Mesendoderm (in vitro differentiated cells): Measurements from ENCODE around the gene LCN6.
A peak's percentile ranks its signal among the peaks of the same experiment; 100 is the strongest.
"Not testable (repeated sequence)": the region's sequence is repeated elsewhere in the genome, so short reads cannot be mapped to it uniquely, and the experiment has no call there.

ENCODE experiments used
- DNase-seq: peaks from one replicate; pipeline ENCODE4 v3.0.0; 2013
- H2AK5ac ChIP-seq: 2 replicates; pipeline ENCODE4 v1.6.1; 2013; ENCODE audit warnings: low read length, inconsistent platforms
- H2BK120ac ChIP-seq: 2 replicates; pipeline ENCODE4 v1.6.1; 2013; ENCODE audit warnings: low read depth, mild to moderate bottlenecking, low read length, moderate library complexity, mixed read lengths
- H2BK15ac ChIP-seq: replicated peaks from 2 replicates; pipeline ENCODE4 v1.6.1; 2013; ENCODE audit warnings: low read depth, mild to moderate bottlenecking, moderate library complexity
- H2BK5ac ChIP-seq: 2 replicates; pipeline ENCODE4 v1.6.1; 2013; ENCODE audit warnings: low read length, inconsistent platforms
- H3K18ac ChIP-seq: 2 replicates; pipeline ENCODE4 v1.6.1; 2013; ENCODE audit warnings: mild to moderate bottlenecking, low read length, mixed read lengths
- H3K23ac ChIP-seq: one replicate; pipeline ENCODE4 v1.6.1; 2013; ENCODE audit warnings: low read length
- H3K27ac ChIP-seq: 2 replicates; pipeline ENCODE4 v1.5.1; 2013; ENCODE audit warnings: low read depth, mild to moderate bottlenecking, inconsistent platforms, low read length, moderate library complexity
- H3K27me3 ChIP-seq: 2 replicates; pipeline ENCODE4 v1.6.1; 2013; ENCODE audit warnings: low read length, control low read depth, mild to moderate bottlenecking, inconsistent platforms; ENCODE audit not compliant: insufficient read depth, poor library complexity
- H3K36me3 ChIP-seq: 2 replicates; pipeline ENCODE4 v1.6.1; 2013; ENCODE audit warnings: low read length, inconsistent platforms; ENCODE audit not compliant: control insufficient read depth, insufficient read depth
- H3K4ac ChIP-seq: one replicate; pipeline ENCODE4 v1.6.1; 2013; ENCODE audit warnings: low read depth, mild to moderate bottlenecking, low read length, moderate library complexity
- H3K4me1 ChIP-seq: 2 replicates; pipeline ENCODE4 v1.6.1; 2013; ENCODE audit warnings: low read depth, low read length, inconsistent platforms; ENCODE audit not compliant: control insufficient read depth
- H3K4me2 ChIP-seq: 2 replicates; pipeline ENCODE4 v1.6.1; 2013; ENCODE audit warnings: low read length
- H3K4me3 ChIP-seq: 2 replicates; pipeline ENCODE4 v1.5.1; 2013; ENCODE audit warnings: mild to moderate bottlenecking, low read length
- H3K56ac ChIP-seq: one replicate; pipeline ENCODE4 v1.6.1; 2013; ENCODE audit warnings: low read length
- H3K79me1 ChIP-seq: 2 replicates; pipeline ENCODE4 v1.6.1; 2013; ENCODE audit warnings: low read length, inconsistent platforms
- H3K79me2 ChIP-seq: 2 replicates; pipeline ENCODE4 v1.6.1; 2013; ENCODE audit warnings: mild to moderate bottlenecking, low read length; ENCODE audit not compliant: control insufficient read depth, insufficient read depth
- H3K9ac ChIP-seq: 2 replicates; pipeline ENCODE4 v1.6.1; 2013; ENCODE audit warnings: low read length, inconsistent platforms
- H4K5ac ChIP-seq: one replicate; pipeline ENCODE4 v1.6.1; 2013; ENCODE audit warnings: low read length
- H4K8ac ChIP-seq: one replicate; pipeline ENCODE4 v1.6.1; 2013; ENCODE audit warnings: low read depth, mild to moderate bottlenecking, control low read depth, low read length, moderate library complexity
- WGBS: extraction: QIAGEN DNeasy Blood & Tissue Kit; methylation state at CpG from one replicate; pipeline ENCODE4 v1.1.7; 2013; ENCODE audit warnings: low lambda C conversion rate, missing lambda C conversion rate; ENCODE audit not compliant: insufficient coverage; ENCODE audit errors: extremely low coverage; 5-methylcytosine and 5-hydroxymethylcytosine counted together

Gene LCN6

GRCh38 chr9:136755302-136756133 lies 7.2 kb upstream of the LCN6 start:
- not testable (repeated sequence) for H2BK15ac ChIP-seq, H3K56ac ChIP-seq, H3K27me3 ChIP-seq, H2AK5ac ChIP-seq, H3K4ac ChIP-seq, H3K79me2 ChIP-seq, DNase-seq, H3K36me3 ChIP-seq, H3K18ac ChIP-seq, H3K23ac ChIP-seq, H2BK120ac ChIP-seq, H3K4me1 ChIP-seq, H4K8ac ChIP-seq, H3K4me3 ChIP-seq, H2BK5ac ChIP-seq, H3K27ac ChIP-seq, H3K9ac ChIP-seq, H4K5ac ChIP-seq, H3K4me2 ChIP-seq, H3K79me1 ChIP-seq
- WGBS: no CpG with 5 or more reads among the region's 22 CpGs

DNA sequence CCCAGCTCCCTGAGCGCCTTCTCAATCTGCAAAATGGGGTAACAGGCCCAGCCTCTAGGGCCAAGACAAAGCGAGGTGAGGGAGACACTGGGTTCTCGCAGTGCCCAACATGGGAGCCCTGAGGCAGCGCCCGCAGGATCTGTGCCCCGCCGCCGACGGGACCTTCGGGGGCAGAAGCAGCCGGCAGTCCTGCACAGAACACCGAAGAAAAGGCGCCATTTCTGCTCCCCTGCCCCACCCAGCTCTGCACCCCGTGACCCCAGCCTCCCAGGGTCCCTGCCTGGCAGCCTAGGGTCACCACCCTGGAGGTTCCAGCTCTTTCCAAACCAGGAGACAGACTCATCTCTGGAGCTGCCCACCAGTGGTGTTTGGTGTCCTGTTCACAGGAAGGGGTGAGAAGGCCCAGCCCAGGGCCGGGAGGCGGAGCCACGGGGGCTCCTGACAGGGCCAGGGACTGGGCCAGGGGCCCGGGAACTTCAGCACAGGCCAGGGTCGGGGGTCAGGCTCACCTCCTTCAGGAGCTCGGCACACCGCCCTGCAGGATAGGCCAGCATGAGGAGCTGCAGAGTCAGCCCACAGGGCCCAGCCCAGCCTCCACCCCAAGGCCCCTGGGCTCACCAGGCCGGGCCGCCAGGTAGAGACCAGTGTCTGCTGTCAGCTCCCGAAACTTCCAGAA lies 6.4 kb upstream of the LCN6 start:
- H3K27me3 ChIP-seq: no peaks in the 10 kb centered on the region
- H3K18ac ChIP-seq: no peak overlapping the region
- DNase-seq: peak; percentile 32
- WGBS: no CpG with 5 or more reads among the region's 24 CpGs
- H4K5ac ChIP-seq: no peak overlapping the region
- H3K23ac ChIP-seq: no peak overlapping the region
- H4K8ac ChIP-seq: no peak overlapping the region
- H2BK5ac ChIP-seq: no peak overlapping the region
- H2BK120ac ChIP-seq: no peak overlapping the region
- no peaks in the 10 kb centered on the region for H3K4me1 ChIP-seq
- H3K79me2 ChIP-seq: no peaks in the 10 kb centered on the region
- no peak overlapping the region for H3K9ac ChIP-seq
- H3K4me2 ChIP-seq: no peak overlapping the region
- H2AK5ac ChIP-seq: no peak overlapping the region
- no peaks in the 10 kb centered on the region for H3K36me3 ChIP-seq
- H2BK15ac ChIP-seq: no peak overlapping the region
- H3K27ac ChIP-seq: no peak overlapping the region
- no peak overlapping the region for H3K4ac ChIP-seq
- no peak overlapping the region for H3K4me3 ChIP-seq
- no peaks in the 10 kb centered on the region for H3K79me1 ChIP-seq
- no peak overlapping the region for H3K56ac ChIP-seq

- Histone ChIP-seq H3K18ac (no peak overlapping the region), H3K4me2 (no peak overlapping the region), H3K4ac (no peak overlapping the region), H3K27ac (no peak overlapping the region), H3K36me3 (no peaks in the 10 kb centered on the region), H3K4me3 (no peak overlapping the region), H2BK15ac (no peak overlapping the region), H2BK5ac (no peak overlapping the region), H4K8ac (no peak overlapping the region), H3K9ac (no peak overlapping the region), H2AK5ac (no peak overlapping the region), H3K23ac (no peak overlapping the region), H3K27me3 (no peaks in the 10 kb centered on the region), H2BK120ac (no peak overlapping the region), H3K79me2 (no peaks in the 10 kb centered on the region), H3K79me1 (no peaks in the 10 kb centered on the region), H3K4me1 (no peaks in the 10 kb centered on the region), H3K56ac (no peak overlapping the region), H4K5ac (no peak overlapping the region)
- no peak for DNase-seq
- WGBS: no CpG with 5 or more reads among the region's 17 CpGs
These were observed 5.8 kb upstream of the LCN6 start for GRCh38 chr9:136754059-136754572.

DNA sequence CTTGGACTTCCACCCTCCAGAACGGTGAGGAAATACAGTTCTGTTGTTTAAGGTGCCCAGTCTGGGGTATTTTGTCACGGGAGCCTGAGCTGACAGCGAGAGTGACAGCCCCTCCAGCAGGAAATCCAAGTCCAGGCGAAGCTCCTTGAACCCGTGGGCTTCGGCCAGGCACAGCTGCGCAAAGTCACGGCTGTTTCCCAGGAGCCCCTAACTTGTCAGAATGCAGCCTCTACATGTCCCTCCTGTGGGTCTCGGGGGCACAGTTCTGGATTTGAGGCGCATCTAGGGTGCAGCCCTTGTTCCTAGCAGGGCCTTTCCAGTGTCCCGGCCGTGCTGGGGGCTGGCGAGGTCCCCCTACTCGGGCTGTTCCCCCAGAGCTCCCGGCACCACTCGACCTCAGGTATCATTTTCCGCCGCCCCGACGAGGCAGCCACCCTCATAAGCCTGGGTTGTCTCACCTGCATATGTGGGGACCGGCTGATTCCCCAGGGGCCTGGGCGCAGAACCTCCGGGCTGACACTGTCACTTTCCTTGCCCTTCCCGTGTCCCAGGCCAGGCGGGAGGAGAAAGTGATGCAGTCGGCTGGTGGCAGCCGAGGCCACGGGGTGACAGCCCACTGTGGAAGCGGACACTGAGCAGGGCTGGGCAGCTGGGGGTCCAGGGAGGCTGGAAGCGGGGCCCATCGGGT lies 5.2 kb upstream of the LCN6 start:
- no CpG with 5 or more reads among the region's 31 CpGs for WGBS

GRCh38 chr9:136751814-136752213 lies 3.5 kb upstream of the LCN6 start:
- Histone ChIP-seq H3K18ac (no peak overlapping the region), H3K23ac (no peak overlapping the region), H2BK5ac (no peak overlapping the region), H3K27me3 (no peaks in the 10 kb centered on the region), H3K4me1 (no peaks in the 10 kb centered on the region), H3K36me3 (no peaks in the 10 kb centered on the region), H2AK5ac (no peak overlapping the region), H3K9ac (no peak overlapping the region), H2BK15ac (no peak overlapping the region), H4K5ac (no peak overlapping the region), H3K79me1 (no peaks in the 10 kb centered on the region), H3K56ac (no peak overlapping the region), H2BK120ac (no peak overlapping the region), H3K4me2 (no peak overlapping the region), H4K8ac (no peak overlapping the region), H3K27ac (no peak overlapping the region), H3K79me2 (no peaks in the 10 kb centered on the region), H3K4ac (no peak overlapping the region), H3K4me3 (no peak overlapping the region)
- no peak for DNase-seq

More for the DNA sequence above, 5.2 kb upstream of the LCN6 start:
- Histone ChIP-seq H3K4ac (no peak overlapping the region), H2BK5ac (no peak overlapping the region), H2BK15ac (no peak overlapping the region), H3K79me2 (no peaks in the 10 kb centered on the region), H3K27ac (no peak overlapping the region), H3K18ac (no peak overlapping the region), H3K4me1 (no peaks in the 10 kb centered on the region), H4K8ac (no peak overlapping the region), H3K79me1 (no peaks in the 10 kb centered on the region), H3K9ac (no peak overlapping the region), H3K4me2 (no peak overlapping the region), H2AK5ac (no peak overlapping the region), H4K5ac (no peak overlapping the region), H2BK120ac (no peak overlapping the region), H3K36me3 (no peaks in the 10 kb centered on the region), H3K23ac (no peak overlapping the region), H3K4me3 (no peak overlapping the region), H3K56ac (no peak overlapping the region), H3K27me3 (no peaks in the 10 kb centered on the region)
- no peak for DNase-seq
